CD4-positive, alpha-beta T cell (primary cell): ENCODE data around the gene ST3GAL3. TPM values are rescaled to one million over a fixed set of nuclear protein-coding genes. Genes with fewer than 3 reads are reported as not detected.
A peak's percentile ranks its signal among the peaks of the same experiment; 100 is the strongest.

ENCODE experiments used
- ATAC-seq: fragments of 200-7000 bp; cut with Tn5 transposase; one replicate; pipeline ENCODE4 v1.10.0; 2022; ENCODE audit warnings: mild to moderate bottlenecking; ENCODE audit not compliant: poor library complexity
- CTCF ChIA-PET: fragments of 350-600 bp; sonication (Branson Sonifier 250); formaldehyde crosslinking; loops from one replicate; lab custom pipeline; 2021; ENCODE audit warnings: antibody characterized with exemption, inconsistent platforms; lab: Charles Lee
- POLR2A ChIA-PET: fragments of 350-600 bp; sonication (Branson Sonifier 250); formaldehyde crosslinking; loops from one replicate; lab custom pipeline; 2021; ENCODE audit warnings: antibody characterized with exemption, inconsistent platforms; lab: Charles Lee
- DNase-seq, 14 experiments: peaks; one replicate each; pipeline ENCODE4 v3.0.0-alpha.2; 2013 to 2020; ENCODE audit warnings: mixed read lengths in 2 of 14
- H3K27ac ChIP-seq, 2 donors: one replicate each; pipeline versions ENCODE4 v1.5.1 to v1.7.0; 2013; ENCODE audit warnings: low read length in 2 of 2, low read depth in 1 of 2, mild to moderate bottlenecking in 1 of 2
- H3K27me3 ChIP-seq, 2 experiments: 1 replicate in 1 of 2; 2 replicates in 1 of 2; pipeline versions ENCODE4 v1.6.1 to v1.7.0; 2013; ENCODE audit warnings: low read length in 2 of 2, control low read depth in 1 of 2, mild to moderate bottlenecking in 1 of 2, moderate library complexity in 1 of 2; ENCODE audit not compliant: insufficient read depth in 2 of 2, control insufficient read depth in 1 of 2
- H3K36me3 ChIP-seq: one replicate; pipeline ENCODE4 v1.6.1; 2013; ENCODE audit warnings: low read length, control low read depth; ENCODE audit not compliant: insufficient read depth
- H3K4me1 ChIP-seq: one replicate; pipeline ENCODE4 v1.6.1; 2013; ENCODE audit warnings: low read length, control low read depth; ENCODE audit not compliant: insufficient read depth
- H3K4me3 ChIP-seq: one replicate; pipeline ENCODE4 v1.5.1; 2013; ENCODE audit warnings: mild to moderate bottlenecking, low read length, moderate library complexity
- H3K9me3 ChIP-seq, 2 experiments: 1 replicate in 1 of 2; 2 replicates in 1 of 2; pipeline versions ENCODE4 v1.6.1 to v1.7.0; 2013; ENCODE audit warnings: low read length in 2 of 2, mild to moderate bottlenecking in 2 of 2, control low read depth in 1 of 2, moderate library complexity in 1 of 2; ENCODE audit not compliant: control insufficient read depth in 1 of 2, insufficient read depth in 1 of 2
- H3K27ac Mint-ChIP-seq: one replicate; pipeline ENCODE4 v1.8.0; 2020; ENCODE audit warnings: mixed read lengths
- H3K27me3 Mint-ChIP-seq: one replicate; pipeline ENCODE4 v1.8.0; 2021; ENCODE audit warnings: mixed read lengths
- H3K36me3 Mint-ChIP-seq: one replicate; pipeline ENCODE4 v1.8.0; 2021; ENCODE audit warnings: low read depth, mixed read lengths
- H3K4me1 Mint-ChIP-seq: one replicate; pipeline ENCODE4 v1.8.0; 2021; ENCODE audit warnings: low read depth, mixed read lengths
- H3K4me3 Mint-ChIP-seq: one replicate; pipeline ENCODE4 v1.8.0; 2020; ENCODE audit warnings: mild to moderate bottlenecking, mixed read lengths
- H3K9me3 Mint-ChIP-seq: one replicate; pipeline ENCODE4 v1.8.0; 2020; ENCODE audit warnings: mixed read lengths
- CTCF ChIP-seq: fragments of 200-600 bp; IDR thresholded peaks from one replicate; pipeline ENCODE4 v1.8.0; 2022; ENCODE audit warnings: antibody characterized with exemption, mild to moderate bottlenecking
- intact Hi-C, 2 experiments: fragments of 100-400 bp; cut with DNase I in 1 of 2; cut with micrococcal nuclease in 1 of 2; formaldehyde crosslinking; loops; one replicate each; pipeline versions ENCODE4 v1.15.1 to v1.9.0; 2023 to 2025; cut with DNase I, micrococcal nuclease
- total RNA-seq, 174 experiments: library from RNA in 2 of 174; stranded (reverse) in 2 of 174; gene quantifications; one replicate each; pipeline ENCODE4 v1.2.3 and lab custom pipeline; 2021 to 2026

The ST3GAL3 gene
- total RNA-seq, 2 experiments from 2014 or later = 17.6 to 20.5 TPM

- Histone ChIP-seq H3K4me1 (peaks cover 19% of the 10 kb centered on the region), H3K9me3 (no peaks in the 10 kb centered on the region), H3K4me3 (no peak overlapping the region), H3K36me3 (peaks cover 34% of the 10 kb centered on the region), H3K27ac (no peak overlapping the region), H3K27me3 (no peaks in the 10 kb centered on the region)
- no peaks in the 10 kb centered on the region for H3K9me3 Mint-ChIP-seq
- intact Hi-C loops = loop anchor here in 1 of 2 experiments (2.0 to 10.0 kb wide), 3 partner anchors 241 to 1879 kb away; partner anchors contain the start of genes IPO13, NASP and SLC6A9
- TF ChIP-seq CTCF = no peak
- DNase-seq (peak in 2 of 14 experiments; percentile 16 to 24), ATAC-seq (no peak)
- peak overlapping the region; percentile 91 for H3K4me3 Mint-ChIP-seq
- no peaks in the 10 kb centered on the region for H3K27me3 Mint-ChIP-seq
- H3K4me1 Mint-ChIP-seq = peaks cover 28% of the 10 kb centered on the region
- POLR2A ChIA-PET = interaction anchor here (0.6 to 2.2 kb wide), 4 partner anchors 35 to 1030 kb away, joined by 3 to 33 read pairs (median 6); partner anchors contain the start of gene KDM4A
- peaks cover 57% of the 10 kb centered on the region for H3K36me3 Mint-ChIP-seq
- H3K27ac Mint-ChIP-seq = peak overlapping the region; percentile 73
- CTCF ChIA-PET = no interaction called here
These were observed 1.2 kb upstream of the ST3GAL3 start for GRCh38 chr1:43705982-43706597.

GRCh38 chr1:43706598-43707189 is 642 bp upstream of the ST3GAL3 start:
- Mint-ChIP-seq H3K4me3 (peak overlapping the region; percentile 91), H3K4me1 (peaks cover 28% of the 10 kb centered on the region), H3K27ac (peak overlapping the region; percentile 73), H3K36me3 (peaks cover 52% of the 10 kb centered on the region), H3K27me3 (no peaks in the 10 kb centered on the region), H3K9me3 (no peaks in the 10 kb centered on the region)
- Histone ChIP-seq H3K27ac (peak overlapping the region in 1 of 2 donors; percentile 43), H3K27me3 (no peaks in the 10 kb centered on the region), H3K4me3 (peak overlapping the region; percentile 82), H3K36me3 (peaks cover 29% of the 10 kb centered on the region), H3K9me3 (no peaks in the 10 kb centered on the region), H3K4me1 (peaks cover 19% of the 10 kb centered on the region)
- DNase-seq (peak in 4 of 14 experiments; percentile 2 to 14 (median 14)), ATAC-seq (peak; percentile 1)
- ChIA-PET POLR2A (interaction anchor here (0.6 to 2.2 kb wide), 7 partner anchors 19 to 1030 kb away, joined by 3 to 33 read pairs (median 3); partner anchors contain the start of gene KDM4A), CTCF (interaction anchor here (1.1 kb wide), 1 partner anchor 57 kb away, joined by 6 read pairs; the partner anchor contains the start of gene KDM4A)
- no peak for TF ChIP-seq CTCF
- intact Hi-C loops = loop anchor here (1.0 to 10.0 kb wide), 5 partner anchors 56 to 1878 kb away; partner anchors contain the start of genes IPO13 (in 2 of the 2), KDM4A (in 1 of the 2), NASP (in 1 of the 2) and SLC6A9 (in 1 of the 2)

GRCh38 chr1:43708002-43708410 is 670 bp downstream of the ST3GAL3 start:
- peak overlapping the region; percentile 92 for H3K4me3 Mint-ChIP-seq
- TF ChIP-seq CTCF = no peak
- intact Hi-C loops = loop anchor here in 1 of 2 experiments (5.0 to 10.0 kb wide), 2 partner anchors 239 to 1877 kb away; partner anchors contain the start of genes IPO13 and NASP
- H3K4me1 ChIP-seq = peaks cover 19% of the 10 kb centered on the region
- H3K9me3 ChIP-seq = no peaks in the 10 kb centered on the region
- H3K36me3 ChIP-seq = peaks cover 18% of the 10 kb centered on the region
- no peaks in the 10 kb centered on the region for H3K27me3 Mint-ChIP-seq
- no peak for ATAC-seq
- no peaks in the 10 kb centered on the region for H3K9me3 Mint-ChIP-seq
- H3K27ac ChIP-seq = no peak overlapping the region
- ChIA-PET CTCF (no interaction called here), POLR2A (interaction anchor here (2.2 kb wide), 1 partner anchor 55 kb away, joined by 5 read pairs; no protein-coding TSS in a partner anchor)
- peaks cover 34% of the 10 kb centered on the region for H3K4me1 Mint-ChIP-seq
- H3K27ac Mint-ChIP-seq = peak overlapping the region; percentile 81
- peaks cover 42% of the 10 kb centered on the region for H3K36me3 Mint-ChIP-seq
- H3K4me3 ChIP-seq = peak overlapping the region; percentile 82
- H3K27me3 ChIP-seq = no peaks in the 10 kb centered on the region
- DNase-seq = no peak
